ENCODE results near the gene MAN1A2. TPM values are rescaled to one million over a fixed set of nuclear protein-coding genes. Genes with fewer than 3 reads are reported as not detected.

MAN1A2 gene
- polyA plus RNA-seq, 1 donor from 2014 or later: 25.0 TPM

GRCh38 chr1:117541585-117541984 lies 174.3 kb downstream of the MAN1A2 start:
- Histone ChIP-seq H3K9ac (ENCODE audit: low read length) (no peak overlapping the region), H3F3A (ENCODE audit: insufficient read depth, low read length, poor library complexity, severe bottlenecking) (no peaks in the 10 kb centered on the region), H3K79me2 (replicated peaks; ENCODE audit: insufficient read depth, low read length) (no peaks in the 10 kb centered on the region), H4K20me1 (ENCODE audit: insufficient read depth) (no peaks in the 10 kb centered on the region), H3K9me2 (ENCODE audit: insufficient read depth, low read length) (no peaks in the 10 kb centered on the region), H3K27me3 (ENCODE audit: insufficient read depth, low read depth, low read length) (no peaks in the 10 kb centered on the region), H3K36me3 (ENCODE audit: insufficient read depth, low read length) (no peaks in the 10 kb centered on the region), H3K4me2 (ENCODE audit: low read length) (no peak overlapping the region), H3K9me3 (ENCODE audit: low read length) (no peaks in the 10 kb centered on the region), H3K27ac (ENCODE audit: low read length) (no peak overlapping the region), H2AFZ (ENCODE audit: low read depth, low read length) (no peak overlapping the region), H3K4me3 (ENCODE audit: low read length) (no peak overlapping the region)
- no peak for TF ChIP-seq REST (IDR thresholded peaks at IDR 0.05; ENCODE audit: borderline replicate concordance)
- TF ChIP-seq POLR2AphosphoS5 (IDR thresholded peaks at IDR 0.05): no peak
- TF ChIP-seq SMC3 (conservative IDR thresholded peaks at IDR 0.05; ENCODE audit: poor library complexity): no peak
- TF ChIP-seq EZH2 (IDR thresholded peaks at IDR 0.05; ENCODE audit: borderline replicate concordance, insufficient read depth, low read length, poor library complexity, severe bottlenecking): no peak
- TF ChIP-seq MXI1 (conservative IDR thresholded peaks at IDR 0.05; ENCODE audit: poor library complexity, severe bottlenecking): no peak
- no peak for TF ChIP-seq TAF1 (IDR thresholded peaks at IDR 0.05; ENCODE audit: low read depth)
- no peak for TF ChIP-seq CTCF (IDR thresholded peaks at IDR 0.05; ENCODE audit: poor library complexity, severe bottlenecking)
- TF ChIP-seq EP300 (conservative IDR thresholded peaks at IDR 0.05; ENCODE audit: poor library complexity, severe bottlenecking): no peak
- no peak for TF ChIP-seq RAD21 (conservative IDR thresholded peaks at IDR 0.05)

- Histone ChIP-seq H3K27me3 (ENCODE audit: insufficient read depth, low read depth, low read length) (no peaks in the 10 kb centered on the region), H2AFZ (ENCODE audit: low read depth, low read length) (no peak overlapping the region)
- no peak for TF ChIP-seq EZH2 (IDR thresholded peaks at IDR 0.05; ENCODE audit: borderline replicate concordance, insufficient read depth, low read length, poor library complexity, severe bottlenecking)
- no peak for TF ChIP-seq POLR2AphosphoS5 (IDR thresholded peaks at IDR 0.05)
Observed at GRCh38 chr1:117544509-117545109, 177.4 kb downstream of the MAN1A2 start.

More at GRCh38 chr1:117544509-117545109, 177.4 kb downstream of the MAN1A2 start:
- H3K79me2 ChIP-seq (replicated peaks; ENCODE audit: insufficient read depth, low read length): no peaks in the 10 kb centered on the region
- no peak overlapping the region for H3K4me2 ChIP-seq (ENCODE audit: low read length)
- H3K36me3 ChIP-seq (ENCODE audit: insufficient read depth, low read length): no peaks in the 10 kb centered on the region
- H3F3A ChIP-seq (ENCODE audit: insufficient read depth, low read length, poor library complexity, severe bottlenecking): no peaks in the 10 kb centered on the region
- no peak overlapping the region for H3K9ac ChIP-seq (ENCODE audit: low read length)
- no peak overlapping the region for H3K4me3 ChIP-seq (ENCODE audit: low read length)
- H3K9me2 ChIP-seq (ENCODE audit: insufficient read depth, low read length): no peaks in the 10 kb centered on the region
- no peaks in the 10 kb centered on the region for H3K9me3 ChIP-seq (ENCODE audit: low read length)
- H3K27ac ChIP-seq (ENCODE audit: low read length): no peak overlapping the region
- H4K20me1 ChIP-seq (ENCODE audit: insufficient read depth): no peaks in the 10 kb centered on the region
